ENCODE measurements around the gene GNG11.
"Not testable (repeated sequence)": the region's sequence is repeated elsewhere in the genome, so short reads cannot be mapped to it uniquely, and the experiment has no call there.

The GNG11 gene

GRCh38 chr7:93913197-93913596 is 8.3 kb upstream of the GNG11 start:
- DNase-seq = no peak

GRCh38 chr7:93914581-93915066 is 6.9 kb upstream of the GNG11 start:
- DNase-seq = no peak

GRCh38 chr7:93915206-93915842 is 6.2 kb upstream of the GNG11 start:
- not testable (repeated sequence) for DNase-seq

GRCh38 chr7:93915888-93916287 is 5.6 kb upstream of the GNG11 start:
- not testable (repeated sequence) for DNase-seq

- DNase-seq = not testable (repeated sequence)
Measured at GRCh38 chr7:93916315-93916714, 5.2 kb upstream of the GNG11 start.

GRCh38 chr7:93920496-93921182 is 896 bp upstream of the GNG11 start:
- no peak for DNase-seq

- no peak for DNase-seq
Measured at GRCh38 chr7:93921186-93921585, 349 bp upstream of the GNG11 start.

- DNase-seq = no peak
Measured at GRCh38 chr7:93923296-93923695, 1.8 kb downstream of the GNG11 start.

GRCh38 chr7:93923942-93924341 is 2.4 kb downstream of the GNG11 start:
- DNase-seq = no peak

GRCh38 chr7:93926800-93927199 is 5.3 kb downstream of the GNG11 start:
- DNase-seq = no peak

GRCh38 chr7:93927585-93927984 is 6.0 kb downstream of the GNG11 start:
- no peak for DNase-seq

GRCh38 chr7:93931655-93932054 is 10.1 kb downstream of the GNG11 start:
- DNase-seq = no peak

GRCh38 chr7:93933156-93933555 is 11.6 kb downstream of the GNG11 start:
- no peak for DNase-seq

GRCh38 chr7:93935102-93935501 is 13.6 kb downstream of the GNG11 start:
- DNase-seq = no peak

GRCh38 chr7:93937818-93938217 is 16.3 kb downstream of the GNG11 start:
- no peak for DNase-seq

- no peak for DNase-seq
Measured at GRCh38 chr7:93938293-93938692, 16.8 kb downstream of the GNG11 start.

GRCh38 chr7:93941945-93942344 is 20.4 kb downstream of the GNG11 start:
- no peak for DNase-seq

GRCh38 chr7:93943816-93944540 is 22.4 kb downstream of the GNG11 start:
- no peak for DNase-seq

GRCh38 chr7:93944673-93945072 is 23.1 kb downstream of the GNG11 start:
- DNase-seq = no peak

GRCh38 chr7:93945083-93945482 is 23.5 kb downstream of the GNG11 start:
- DNase-seq = no peak

GRCh38 chr7:93945756-93946535 is 24.4 kb downstream of the GNG11 start:
- DNase-seq = no peak

GRCh38 chr7:93948106-93948505 is 26.6 kb downstream of the GNG11 start:
- DNase-seq = no peak

GRCh38 chr7:93948873-93949272 is 27.3 kb downstream of the GNG11 start:
- DNase-seq = no peak

All from DMS79 (cell line).